HG03095 (cell line): ENCODE data around the gene RGS19.

Experiments used
- ATAC-seq: cut with Tn5 transposase; IDR thresholded peaks from one replicate; pipeline ENCODE4 v1.9.1; 2021; ENCODE audit warnings: moderate library complexity; ENCODE audit not compliant: unreplicated experiment

The RGS19 gene

GRCh38 chr20:64037498-64038213, 41.7 kb downstream of the RGS19 start:
- no peak for ATAC-seq

GRCh38 chr20:64037199-64037497, 42.2 kb downstream of the RGS19 start:
- ATAC-seq: no peak

GRCh38 chr20:64036346-64037198, 42.7 kb downstream of the RGS19 start:
- no peak for ATAC-seq

GRCh38 chr20:64035933-64036345, 43.4 kb downstream of the RGS19 start, which contains the start of gene C20orf204:
Gene C20orf204, plus strand, starts transcription at chr20:64036182. Its CDS starts 142 bp downstream, at chr20:64036324.
- no peak for ATAC-seq

- no peak for ATAC-seq
These were observed 44.0 kb downstream of the RGS19 start for GRCh38 chr20:64035066-64035932.

- no peak for ATAC-seq
These were observed 45.3 kb downstream of the RGS19 start for GRCh38 chr20:64033981-64034493.

GRCh38 chr20:64032706-64033624, 46.4 kb downstream of the RGS19 start:
- no peak for ATAC-seq

- no peak for ATAC-seq
These were observed 47.5 kb downstream of the RGS19 start for GRCh38 chr20:64031822-64032314.

GRCh38 chr20:64030371-64031134, 48.8 kb downstream of the RGS19 start:
- ATAC-seq: no peak

- ATAC-seq: no peak
These were observed 49.8 kb downstream of the RGS19 start for GRCh38 chr20:64029293-64030117.

- no peak for ATAC-seq
These were observed 51.2 kb downstream of the RGS19 start for GRCh38 chr20:64027981-64028685.

GRCh38 chr20:64025826-64026412, 53.4 kb downstream of the RGS19 start:
- ATAC-seq: no peak

- no peak for ATAC-seq
These were observed 54.1 kb downstream of the RGS19 start for GRCh38 chr20:64025101-64025825.

- ATAC-seq: no peak
These were observed 55.0 kb downstream of the RGS19 start for GRCh38 chr20:64024141-64024990.

- ATAC-seq: no peak
These were observed 55.8 kb downstream of the RGS19 start for GRCh38 chr20:64023361-64024140.
